H1 (cell line): Measurements from ENCODE around the gene RORB. TPM values are rescaled to one million over a fixed set of nuclear protein-coding genes. Genes with fewer than 3 reads are reported as not detected.

Source experiments
- CTCF ChIA-PET: fragments of 300-600 bp; sonication (Branson Sonifier 250); formaldehyde crosslinking; loops from one replicate; lab custom pipeline; 2021; ENCODE audit not compliant: partially characterized antibody; lab: Charles Lee
- POLR2A ChIA-PET: fragments of 300-600 bp; sonication (Branson Sonifier 250); formaldehyde crosslinking; loops from one replicate; lab custom pipeline; 2021; ENCODE audit warnings: inconsistent platforms; ENCODE audit not compliant: partially characterized antibody; lab: Charles Lee
- DNase-seq, 2 experiments: peaks; one replicate each; pipeline versions ENCODE4 v3.0.0 to v3.0.0-alpha.2; 2010 to 2022; ENCODE audit warnings: low spot score in 2 of 2, low read depth in 1 of 2, mixed read lengths in 1 of 2
- FAIRE-seq: peaks from 2 replicates; lab custom pipeline; 2011; peaks lifted over from hg19 to GRCh38; lab: Jason Lieb, UNC
- H2AFZ ChIP-seq: 2 replicates; pipeline ENCODE4 v1.8.1; 2012; ENCODE audit warnings: low read length, inconsistent platforms
- H2AK5ac ChIP-seq: 2 replicates; pipeline ENCODE4 v1.6.1; 2013; ENCODE audit warnings: low read depth, low read length
- H2BK120ac ChIP-seq: replicated peaks from 2 replicates; pipeline ENCODE3; 2013; ENCODE audit warnings: low read depth, low read length, inconsistent platforms
- H2BK12ac ChIP-seq: 2 replicates; pipeline ENCODE4 v1.6.1; 2013; ENCODE audit warnings: low read depth, low read length
- H2BK15ac ChIP-seq: 2 replicates; pipeline ENCODE4 v1.6.1; 2013; ENCODE audit warnings: low read length
- H2BK20ac ChIP-seq: 2 replicates; pipeline ENCODE4 v1.6.1; 2013; ENCODE audit warnings: low read length
- H2BK5ac ChIP-seq: 2 replicates; pipeline ENCODE4 v1.6.1; 2013; ENCODE audit warnings: low read depth, low read length
- H3K14ac ChIP-seq: 2 replicates; pipeline ENCODE4 v1.6.1; 2013; ENCODE audit warnings: inconsistent platforms; ENCODE audit not compliant: insufficient read length
- H3K18ac ChIP-seq: 2 replicates; pipeline ENCODE4 v1.6.1; 2013; ENCODE audit warnings: low read length; ENCODE audit errors: extremely low read depth
- H3K23ac ChIP-seq: 2 replicates; pipeline ENCODE4 v1.6.1; 2013; ENCODE audit warnings: inconsistent platforms; ENCODE audit not compliant: insufficient read length
- H3K23me2 ChIP-seq: 2 replicates; pipeline ENCODE4 v1.6.1; 2013; ENCODE audit warnings: low read depth, low read length
- H3K27ac ChIP-seq: 2 replicates; pipeline ENCODE4 v1.6.1; 2011; ENCODE audit warnings: low read depth, low read length, inconsistent platforms
- H3K27me3 ChIP-seq, 4 experiments: replicated peaks in 1 of 4; 1 replicate in 1 of 4; 2 replicates in 3 of 4; pipeline versions ENCODE4 v1.6.1 to v1.8.1; 2011 to 2013; ENCODE audit warnings: low read length in 3 of 4, mild to moderate bottlenecking in 3 of 4, inconsistent platforms in 2 of 4, mixed read lengths in 2 of 4, moderate library complexity in 1 of 4; ENCODE audit not compliant: control insufficient read depth in 3 of 4, insufficient read depth in 3 of 4; ENCODE audit errors: extremely low read depth in 1 of 4
- H3K36me3 ChIP-seq, 4 experiments: 2 replicates each; pipeline versions ENCODE4 v1.6.1 to v1.8.1; 2011 to 2013; ENCODE audit warnings: mild to moderate bottlenecking in 4 of 4, low read length in 3 of 4, moderate library complexity in 2 of 4, control low read depth in 1 of 4, inconsistent platforms in 1 of 4; ENCODE audit not compliant: insufficient read depth in 4 of 4, control insufficient read depth in 2 of 4
- H3K4ac ChIP-seq: replicated peaks from 2 replicates; pipeline ENCODE3; 2013; ENCODE audit warnings: low read length, low read depth, mixed read lengths, inconsistent platforms; ENCODE audit not compliant: insufficient read length
- H3K4me1 ChIP-seq, 4 experiments: replicated peaks in 1 of 4; 1 replicate in 1 of 4; 2 replicates in 3 of 4; pipeline versions ENCODE4 v1.6.1 to v1.8.1; 2011 to 2013; ENCODE audit warnings: low read length in 3 of 4, inconsistent platforms in 2 of 4, mixed read lengths in 1 of 4; ENCODE audit not compliant: insufficient read depth in 4 of 4, control insufficient read depth in 3 of 4
- H3K4me2 ChIP-seq, 2 experiments: 2 replicates each; pipeline versions ENCODE4 v1.6.1 to v1.8.1; 2011 to 2013; ENCODE audit warnings: low read depth in 2 of 2, low read length in 2 of 2, control low read depth in 1 of 2, inconsistent platforms in 1 of 2, mild to moderate bottlenecking in 1 of 2; ENCODE audit not compliant: insufficient read depth in 1 of 2
- H3K4me3 ChIP-seq, 4 experiments: fragments of 200-600, 300-600 bp in 1 of 4; sonication (generic), shearing (Covaris generic), sonication (Bioruptor Twin) in 1 of 4; 2 replicates each; pipeline versions ENCODE4 v1.5.1 to v1.8.1; 2011 to 2016; ENCODE audit warnings: low read length in 4 of 4, low read depth in 3 of 4, control low read depth in 2 of 4, inconsistent platforms in 2 of 4, mild to moderate bottlenecking in 2 of 4, mixed read lengths in 1 of 4, moderate library complexity in 1 of 4; ENCODE audit not compliant: insufficient read depth in 2 of 4; ENCODE audit errors: extremely low read depth in 1 of 4
- H3K56ac ChIP-seq: replicated peaks from 2 replicates; pipeline ENCODE3; 2013; ENCODE audit warnings: low read depth, mild to moderate bottlenecking, mixed read lengths, low read length, inconsistent platforms; ENCODE audit not compliant: insufficient read length
- H3K79me1 ChIP-seq: 2 replicates; pipeline ENCODE4 v1.6.1; 2013; ENCODE audit warnings: low read depth, low read length, control low read depth
- H3K79me2 ChIP-seq, 2 experiments: 2 replicates each; pipeline versions ENCODE4 v1.6.1 to v1.8.1; 2012 to 2013; ENCODE audit warnings: low read length in 2 of 2, mild to moderate bottlenecking in 2 of 2, inconsistent platforms in 1 of 2; ENCODE audit not compliant: insufficient read depth in 2 of 2, control insufficient read depth in 1 of 2
- H3K9ac ChIP-seq, 4 experiments: replicated peaks in 1 of 4; 1 replicate in 1 of 4; 2 replicates in 3 of 4; pipeline versions ENCODE4 v1.6.1 to v1.8.1; 2011 to 2013; ENCODE audit warnings: low read depth in 3 of 4, low read length in 3 of 4, control low read depth in 2 of 4, mild to moderate bottlenecking in 2 of 4, moderate library complexity in 2 of 4, inconsistent platforms in 1 of 4; ENCODE audit errors: extremely low read depth in 1 of 4
- H3K9me3 ChIP-seq, 2 experiments: 2 replicates each; pipeline versions ENCODE4 v1.6.1 to v1.8.1; 2012 to 2013; ENCODE audit warnings: mild to moderate bottlenecking in 2 of 2, moderate library complexity in 2 of 2, control low read depth in 1 of 2, inconsistent platforms in 1 of 2, low read depth in 1 of 2, low read length in 1 of 2, mixed read lengths in 1 of 2; ENCODE audit not compliant: insufficient read depth in 2 of 2
- H4K20me1 ChIP-seq, 2 experiments: replicated peaks in 1 of 2; 2 replicates each; pipeline versions ENCODE3 to v1.8.1; 2011 to 2013; ENCODE audit warnings: inconsistent platforms in 2 of 2, low read length in 2 of 2, mild to moderate bottlenecking in 1 of 2; ENCODE audit not compliant: insufficient read depth in 2 of 2, control insufficient read depth in 1 of 2
- H4K5ac ChIP-seq: 2 replicates; pipeline ENCODE4 v1.6.1; 2013; ENCODE audit warnings: low read length, low read depth, mixed read lengths, inconsistent platforms; ENCODE audit not compliant: insufficient read length
- H4K8ac ChIP-seq: 2 replicates; pipeline ENCODE4 v1.8.0; 2013; ENCODE audit warnings: mild to moderate bottlenecking, moderate library complexity, low read length, inconsistent platforms; ENCODE audit not compliant: insufficient read depth; ENCODE audit errors: extremely low read depth
- H4K91ac ChIP-seq: replicated peaks from 2 replicates; pipeline ENCODE3; 2013; ENCODE audit warnings: low read length, mixed read lengths, inconsistent platforms; ENCODE audit not compliant: insufficient read length
- ASH2L ChIP-seq: fragments of 200-600, 300-600 bp; sonication (generic); IDR thresholded peaks from one replicate; pipeline ENCODE4 v1.7.1; 2017; ENCODE audit warnings: low read length
- BCL11A ChIP-seq, 2 experiments: IDR thresholded peaks; one replicate each; pipeline ENCODE4 v1.6.1; 2011; ENCODE audit warnings: low read depth in 2 of 2, low read length in 2 of 2, mild to moderate bottlenecking in 2 of 2
- HDAC6 ChIP-seq: IDR thresholded peaks from one replicate; pipeline ENCODE4 v1.7.1; 2012; ENCODE audit warnings: low read depth, mild to moderate bottlenecking, inconsistent platforms, low read length, moderate library complexity
- KDM1A ChIP-seq: fragments of 200-600, 300-600 bp; sonication (generic); IDR thresholded peaks from 2 replicates; pipeline ENCODE4 v1.7.1; 2016; ENCODE audit warnings: mild to moderate bottlenecking, low read length, borderline replicate concordance
- NANOG ChIP-seq: IDR thresholded peaks from 2 replicates; pipeline ENCODE4 v1.6.1; 2011; ENCODE audit warnings: low read length, low read depth, mild to moderate bottlenecking, inconsistent platforms; ENCODE audit not compliant: insufficient read depth, poor library complexity, severe bottlenecking
- SP1 ChIP-seq: IDR thresholded peaks from 2 replicates; pipeline ENCODE4 v1.6.1; 2011; ENCODE audit warnings: low read depth, low read length
- SP2 ChIP-seq: IDR thresholded peaks from 2 replicates; pipeline ENCODE4 v1.6.1; 2012; ENCODE audit warnings: mild to moderate bottlenecking, low read length, inconsistent platforms
- TEAD4 ChIP-seq: IDR thresholded peaks from 2 replicates; pipeline ENCODE4 v1.6.1; 2012; ENCODE audit warnings: low read depth, low read length, inconsistent platforms, mixed read lengths
- ZNF274 ChIP-seq: IDR thresholded peaks from 2 replicates; pipeline ENCODE4 v1.7.0; 2012; ENCODE audit warnings: low read length, borderline replicate concordance; ENCODE audit errors: extremely low read depth
- WGBS, 2 experiments: shearing (Covaris generic) in 1 of 2; methylation state at CpG; one replicate each; pipeline versions ENCODE4 v1.1.6 to v1.1.7; 2013 to 2015; ENCODE audit warnings: low lambda C conversion rate in 2 of 2, mixed read lengths in 2 of 2, inconsistent platforms in 1 of 2, low coverage in 1 of 2, missing lambda C conversion rate in 1 of 2; ENCODE audit not compliant: insufficient replicate concordance in 2 of 2, insufficient coverage in 1 of 2, insufficient read length in 1 of 2; ENCODE audit errors: extremely low coverage in 1 of 2, missing lambda C conversion rate in 1 of 2; 5-methylcytosine and 5-hydroxymethylcytosine counted together
- polyA plus RNA-seq, 7 experiments: library from polyadenylated mRNA; depleted of rRNA in 3 of 7; stranded (reverse) in 5 of 7; unstranded in 2 of 7; fragments of >200 nt in 5 of 7; fragments of 200-250 nt in 2 of 7; gene quantifications; 1 replicate in 5 of 7; 2 replicates in 1 of 7; 4 replicates in 1 of 7; pipeline versions ENCODE4 v1.2.1 to v1.2.3, GENCODE V29; 2011 to 2013; ENCODE audit warnings: missing spikeins in 2 of 7, mixed read lengths in 2 of 7
- total RNA-seq: library from RNA; stranded (reverse); fragmentation: NEBNext Ultra II Directional; extraction: Animal tissue kit (Norgen Biotek cat#: 25700); gene quantifications from 2 replicates; pipeline ENCODE4 v1.2.1, GENCODE V29; 2021

Gene RORB
- total and polyA plus RNA-seq, 2 of the 8 experiments (the other 6 are each of a cell fraction or from before 2014, with no cell fraction given), result 2.3 to 7.1 TPM

- H3K14ac ChIP-seq, result no peak overlapping the region
- H2BK120ac ChIP-seq, result no peak overlapping the region
- peaks cover 0 to 9% (median 3%) of the 10 kb centered on the region in 4 experiments; a peak in 3 of 7 replicates for H3K4me1 ChIP-seq
- no peaks in the 10 kb centered on the region for H3K23me2 ChIP-seq
- no peak overlapping the region for H4K5ac ChIP-seq
- H4K91ac ChIP-seq, result no peak overlapping the region
- no peaks in the 10 kb centered on the region for H3K27me3 ChIP-seq
- H3K4me3 ChIP-seq, result no peak overlapping the region
- H2BK15ac ChIP-seq, result no peak overlapping the region
- 84% methylated on average over 1 of the region's 1 CpG; no CpG with 5 or more reads in 1 of the 2 experiments for WGBS, 2 experiments
- CTCF ChIA-PET, result interaction anchor here (0.8 to 1.7 kb wide), 2 partner anchors 10 to 14 kb away, joined by 3 to 5 read pairs; no protein-coding TSS in a partner anchor
- DNase-seq, result no peak
- H3K56ac ChIP-seq, result no peak overlapping the region
- H3K4ac ChIP-seq, result no peak overlapping the region
- H3K9me3 ChIP-seq, result no peaks in the 10 kb centered on the region
- no peak overlapping the region for H2BK12ac ChIP-seq
- H3K9ac ChIP-seq, result no peak overlapping the region
- no peaks in the 10 kb centered on the region for H4K20me1 ChIP-seq
- no peak overlapping the region for H3K18ac ChIP-seq
- no peak for TF ChIP-seq ASH2L
- no peak for TF ChIP-seq KDM1A
- 0 out of 2 replicates have a peak, but pooled peaks have one; percentile 52 for TF ChIP-seq TEAD4
- no peak for TF ChIP-seq SP1
- no peak for TF ChIP-seq ZNF274
- TF ChIP-seq HDAC6, result no peak
- no peak for TF ChIP-seq NANOG
- TF ChIP-seq BCL11A (IDR thresholded peaks at IDR 0.05; ENCODE audit: low read depth in 2 of 2, low read length in 2 of 2), result no peak
- TF ChIP-seq SP2, result no peak
- TF ChIP-seq, all 59 proteins: peak for 1
- H3K36me3 ChIP-seq, result no peaks in the 10 kb centered on the region
- H2AK5ac ChIP-seq, result no peak overlapping the region
- no peak overlapping the region for H3K4me2 ChIP-seq
- no peak overlapping the region for H2BK5ac ChIP-seq
- H3K79me1 ChIP-seq, result no peaks in the 10 kb centered on the region
- H4K8ac ChIP-seq, result no peak overlapping the region
- POLR2A ChIA-PET, result no interaction called here
- H3K27ac ChIP-seq, result no peak overlapping the region
- H2BK20ac ChIP-seq, result no peak overlapping the region
- H3K79me2 ChIP-seq, result no peaks in the 10 kb centered on the region
- no peak overlapping the region for H2AFZ ChIP-seq
- no peak overlapping the region for H3K23ac ChIP-seq
- FAIRE-seq, result no peak
These were observed 9.7 kb upstream of the RORB start for GRCh38 chr9:74487395-74487794.
